Epithelial cell of esophagus (primary cell): Measurements from ENCODE around the gene PLA2G4F.
A peak's percentile ranks its signal among the peaks of the same experiment; 100 is the strongest.

ENCODE experiments used
- DNase-seq: peaks from one replicate; pipeline ENCODE4 v3.0.0; 2010; ENCODE audit warnings: low read depth
- H3K4me3 ChIP-seq: 2 replicates; pipeline ENCODE4 v1.5.1; 2011; ENCODE audit warnings: mild to moderate bottlenecking, low read length, control low read depth
- TF ChIP-seq, protein P1 (sequence below): IDR thresholded peaks from 2 replicates; pipeline ENCODE4 v1.5.1; 2011; ENCODE audit warnings: low read depth, mild to moderate bottlenecking, low read length, control low read depth, inconsistent platforms; ENCODE audit not compliant: insufficient read depth; ENCODE audit errors: missing control alignments

Gene PLA2G4F

GRCh38 chr15:42111924-42112323, 44.5 kb downstream of the PLA2G4F start:
- H3K4me3 ChIP-seq, result no peak overlapping the region
- TF ChIP-seq, protein P1, sequence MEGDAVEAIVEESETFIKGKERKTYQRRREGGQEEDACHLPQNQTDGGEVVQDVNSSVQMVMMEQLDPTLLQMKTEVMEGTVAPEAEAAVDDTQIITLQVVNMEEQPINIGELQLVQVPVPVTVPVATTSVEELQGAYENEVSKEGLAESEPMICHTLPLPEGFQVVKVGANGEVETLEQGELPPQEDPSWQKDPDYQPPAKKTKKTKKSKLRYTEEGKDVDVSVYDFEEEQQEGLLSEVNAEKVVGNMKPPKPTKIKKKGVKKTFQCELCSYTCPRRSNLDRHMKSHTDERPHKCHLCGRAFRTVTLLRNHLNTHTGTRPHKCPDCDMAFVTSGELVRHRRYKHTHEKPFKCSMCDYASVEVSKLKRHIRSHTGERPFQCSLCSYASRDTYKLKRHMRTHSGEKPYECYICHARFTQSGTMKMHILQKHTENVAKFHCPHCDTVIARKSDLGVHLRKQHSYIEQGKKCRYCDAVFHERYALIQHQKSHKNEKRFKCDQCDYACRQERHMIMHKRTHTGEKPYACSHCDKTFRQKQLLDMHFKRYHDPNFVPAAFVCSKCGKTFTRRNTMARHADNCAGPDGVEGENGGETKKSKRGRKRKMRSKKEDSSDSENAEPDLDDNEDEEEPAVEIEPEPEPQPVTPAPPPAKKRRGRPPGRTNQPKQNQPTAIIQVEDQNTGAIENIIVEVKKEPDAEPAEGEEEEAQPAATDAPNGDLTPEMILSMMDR, result no peak
- no peak for DNase-seq

DNA sequence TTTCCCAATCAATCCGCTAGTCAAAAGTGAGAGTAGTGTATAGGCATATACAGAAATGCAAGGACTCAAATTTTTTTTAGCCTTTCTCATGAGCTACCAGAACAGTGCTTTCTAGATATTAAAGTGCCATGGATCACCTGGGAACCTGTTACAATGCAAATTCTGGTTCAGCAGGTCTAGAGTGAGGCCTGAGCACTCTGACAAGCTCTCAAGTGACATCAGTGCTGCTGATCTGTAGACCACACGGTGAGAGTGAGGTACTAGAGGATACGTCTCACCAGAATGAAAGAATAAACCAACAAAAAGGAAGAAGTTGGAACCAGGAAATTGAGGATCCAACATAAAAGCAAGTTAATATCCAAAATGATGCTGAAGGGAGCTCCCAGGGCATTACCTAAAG, 46.1 kb downstream of the PLA2G4F start:
- no peak overlapping the region for H3K4me3 ChIP-seq
- TF ChIP-seq, protein P1, result no peak
- peak; percentile 24 for DNase-seq

DNA sequence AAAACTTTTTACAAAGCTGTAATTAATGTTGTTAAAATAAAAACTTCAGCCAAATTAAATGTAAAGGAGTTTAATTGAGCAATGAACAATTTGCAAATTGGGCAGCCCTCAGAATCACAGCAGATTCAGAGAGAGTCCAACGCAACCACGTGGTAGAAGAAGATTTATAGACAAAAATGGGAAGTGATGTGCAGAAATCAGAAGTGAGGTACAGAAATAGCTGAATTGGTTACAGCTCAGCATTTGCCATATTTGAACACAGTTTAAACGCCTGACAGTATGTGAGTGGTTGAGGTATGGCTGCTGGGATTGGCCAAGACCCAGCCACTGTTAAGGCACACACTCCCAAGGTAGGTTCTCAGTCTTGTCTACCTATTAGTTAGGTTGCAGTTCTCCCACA, 47.6 kb downstream of the PLA2G4F start:
- H3K4me3 ChIP-seq, result no peak overlapping the region
- TF ChIP-seq, protein P1, result no peak
- DNase-seq, result no peak

DNA sequence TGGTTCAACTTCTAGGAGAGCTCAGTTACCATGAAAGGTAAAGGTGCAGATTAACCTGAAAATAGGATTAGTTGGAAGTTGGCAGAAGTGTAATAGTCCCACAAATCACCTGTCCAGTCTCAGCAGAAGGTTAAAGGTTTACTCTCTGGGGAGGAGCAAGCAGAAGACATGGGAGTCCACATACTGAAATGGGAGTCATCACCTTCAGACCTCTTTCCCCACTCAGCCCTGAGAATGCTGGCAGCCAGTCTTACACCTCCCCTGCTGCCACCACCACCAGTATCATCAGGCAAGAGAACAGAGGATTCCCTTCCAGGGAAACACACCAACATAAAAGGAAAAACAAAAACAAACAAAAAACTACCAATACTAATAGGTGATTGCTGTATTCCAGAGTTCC, 48.2 kb downstream of the PLA2G4F start:
- TF ChIP-seq, protein P1, result no peak
- H3K4me3 ChIP-seq, result no peak overlapping the region
- no peak for DNase-seq

DNA sequence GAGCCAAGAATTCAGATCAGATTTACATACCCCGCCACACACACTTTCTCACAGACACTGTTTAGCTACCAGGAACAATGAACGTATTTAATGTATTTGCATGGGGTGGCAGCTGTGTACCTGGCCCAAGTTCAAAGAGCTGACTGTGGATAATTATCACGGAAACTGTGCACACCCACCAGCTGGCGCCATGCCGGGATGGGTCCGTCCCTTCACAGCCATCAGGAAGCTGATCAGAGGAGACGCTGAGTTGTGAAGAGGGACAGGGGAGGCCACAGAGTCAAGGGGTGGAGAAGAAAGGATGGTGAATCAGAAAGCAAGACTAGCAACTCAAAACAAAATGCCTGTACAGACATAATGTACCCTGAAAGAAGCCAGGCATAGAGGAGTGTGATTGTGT, 49.0 kb downstream of the PLA2G4F start:
- TF ChIP-seq, protein P1, result no peak
- H3K4me3 ChIP-seq, result no peak overlapping the region
- peak; percentile 42 for DNase-seq

- TF ChIP-seq, protein P1, result no peak
- H3K4me3 ChIP-seq, result no peak overlapping the region
- DNase-seq, result no peak
These were observed 50.1 kb downstream of the PLA2G4F start for GRCh38 chr15:42106288-42106687.

DNA sequence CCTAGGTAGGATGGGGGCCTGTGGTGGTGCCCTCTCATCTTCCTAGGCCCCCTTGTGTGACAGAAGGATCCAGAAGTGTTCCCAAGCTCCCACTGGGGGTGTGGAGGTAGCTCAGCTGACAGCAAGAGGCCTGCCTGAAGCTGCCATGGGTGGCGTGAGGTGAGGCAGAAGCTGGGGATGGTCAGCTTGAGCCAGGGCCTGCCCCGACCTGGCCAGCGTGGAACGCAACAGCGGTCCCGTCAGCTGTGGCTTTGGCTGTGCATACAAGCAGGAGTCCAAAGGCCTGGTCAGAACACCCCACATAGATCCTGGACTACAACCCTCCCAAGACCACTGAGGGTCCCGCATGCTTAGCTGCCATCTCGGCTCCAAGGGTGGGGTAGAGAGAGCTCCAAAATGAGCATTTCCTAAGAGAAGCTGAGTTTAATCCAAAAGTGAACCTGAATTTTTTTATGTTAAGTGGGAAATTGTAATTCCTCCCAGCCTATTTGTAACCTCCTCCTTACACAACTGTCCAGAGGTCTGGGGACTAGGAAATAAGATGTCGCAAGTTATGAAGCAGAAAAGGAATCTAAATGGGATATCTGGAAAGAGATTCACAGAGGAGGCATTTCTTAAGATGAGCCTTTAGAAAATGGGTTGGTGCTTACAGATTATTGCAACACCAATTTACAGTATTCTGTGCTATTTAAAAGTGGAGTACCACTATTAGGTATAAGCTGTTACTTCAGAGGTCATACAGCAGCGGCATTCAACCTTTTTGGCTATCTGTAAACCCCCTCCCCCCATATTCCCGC, 52.1 kb downstream of the PLA2G4F start:
- no peak for DNase-seq
- no peak overlapping the region for H3K4me3 ChIP-seq
- TF ChIP-seq, protein P1, result no peak
